Measurements from ENCODE around the gene CA9.

GRCh38 chr9:35666045-35666444, 7.7 kb upstream of the CA9 start:
- TF ChIP-seq EZH2 (IDR thresholded peaks at IDR 0.05): no peak
- no peak for TF ChIP-seq POLR2AphosphoS5 (IDR thresholded peaks at IDR 0.05; ENCODE audit: borderline replicate concordance, low read depth, low read length)
- TF ChIP-seq FOXP2 (optimal IDR thresholded peaks at IDR 0.05; ENCODE audit: control extremely low read depth, extremely low read length, insufficient read depth): no peak
